ENCODE data around the gene GMPS.
"Not testable (repeated sequence)": the region's sequence is repeated elsewhere in the genome, so short reads cannot be mapped to it uniquely, and the experiment has no call there.

The GMPS gene

GRCh38 chr3:155859859-155860258 is 10.6 kb upstream of the GMPS start:
- no peak overlapping the region for H3K27ac ChIP-seq (ENCODE audit: poor library complexity, severe bottlenecking)
- no peak overlapping the region for H3K4me3 ChIP-seq (ENCODE audit: severe bottlenecking)

DNA sequence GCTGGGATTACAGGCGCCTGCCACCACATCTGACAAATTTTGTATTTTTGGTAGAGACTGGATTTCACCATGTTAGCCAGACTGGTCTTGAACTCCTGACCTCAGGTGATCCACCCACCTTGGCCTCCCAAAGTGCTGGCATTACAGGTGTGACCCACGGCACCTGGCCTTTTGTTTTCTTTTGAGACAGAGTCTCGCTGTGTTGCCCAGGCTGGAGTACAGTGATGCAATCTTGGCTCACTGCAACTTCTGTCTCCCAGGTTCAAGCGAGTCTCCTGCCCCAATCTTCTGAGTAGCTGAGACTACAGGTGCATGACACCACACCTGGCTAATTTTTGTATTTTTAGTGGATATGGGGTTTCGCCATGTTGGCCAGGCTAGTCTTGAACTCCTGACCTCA is 10.0 kb upstream of the GMPS start:
- H3K9me3 ChIP-seq (ENCODE audit: severe bottlenecking); DNase-seq (ENCODE audit: low spot score); ATAC-seq (ENCODE audit: low read depth); H3K27ac ChIP-seq (ENCODE audit: poor library complexity, severe bottlenecking); H3K4me3 ChIP-seq (ENCODE audit: severe bottlenecking); H3K36me3 ChIP-seq (ENCODE audit: low read depth); H3K27me3 ChIP-seq (ENCODE audit: insufficient read depth, poor library complexity, severe bottlenecking); H3K4me1 ChIP-seq (ENCODE audit: insufficient read depth, poor library complexity, severe bottlenecking): not testable (repeated sequence)

More at GRCh38 chr3:155859859-155860258, 10.6 kb upstream of the GMPS start:
- H3K27me3 ChIP-seq (ENCODE audit: insufficient read depth, poor library complexity, severe bottlenecking), result no peaks in the 10 kb centered on the region
- DNase-seq (ENCODE audit: low spot score), result no peak
- H3K36me3 ChIP-seq (ENCODE audit: low read depth), result no peaks in the 10 kb centered on the region
- TF ChIP-seq, protein P1, sequence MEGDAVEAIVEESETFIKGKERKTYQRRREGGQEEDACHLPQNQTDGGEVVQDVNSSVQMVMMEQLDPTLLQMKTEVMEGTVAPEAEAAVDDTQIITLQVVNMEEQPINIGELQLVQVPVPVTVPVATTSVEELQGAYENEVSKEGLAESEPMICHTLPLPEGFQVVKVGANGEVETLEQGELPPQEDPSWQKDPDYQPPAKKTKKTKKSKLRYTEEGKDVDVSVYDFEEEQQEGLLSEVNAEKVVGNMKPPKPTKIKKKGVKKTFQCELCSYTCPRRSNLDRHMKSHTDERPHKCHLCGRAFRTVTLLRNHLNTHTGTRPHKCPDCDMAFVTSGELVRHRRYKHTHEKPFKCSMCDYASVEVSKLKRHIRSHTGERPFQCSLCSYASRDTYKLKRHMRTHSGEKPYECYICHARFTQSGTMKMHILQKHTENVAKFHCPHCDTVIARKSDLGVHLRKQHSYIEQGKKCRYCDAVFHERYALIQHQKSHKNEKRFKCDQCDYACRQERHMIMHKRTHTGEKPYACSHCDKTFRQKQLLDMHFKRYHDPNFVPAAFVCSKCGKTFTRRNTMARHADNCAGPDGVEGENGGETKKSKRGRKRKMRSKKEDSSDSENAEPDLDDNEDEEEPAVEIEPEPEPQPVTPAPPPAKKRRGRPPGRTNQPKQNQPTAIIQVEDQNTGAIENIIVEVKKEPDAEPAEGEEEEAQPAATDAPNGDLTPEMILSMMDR (IDR thresholded peaks at IDR 0.05; ENCODE audit: poor library complexity, severe bottlenecking), result peak; percentile 47
- ATAC-seq (ENCODE audit: low read depth), result peak; percentile 67; the same call in 2 of the 3 replicates
- no peaks in the 10 kb centered on the region for H3K9me3 ChIP-seq (ENCODE audit: severe bottlenecking)
- H3K4me1 ChIP-seq (ENCODE audit: insufficient read depth, poor library complexity, severe bottlenecking), result peaks cover 5% of the 10 kb centered on the region

DNA sequence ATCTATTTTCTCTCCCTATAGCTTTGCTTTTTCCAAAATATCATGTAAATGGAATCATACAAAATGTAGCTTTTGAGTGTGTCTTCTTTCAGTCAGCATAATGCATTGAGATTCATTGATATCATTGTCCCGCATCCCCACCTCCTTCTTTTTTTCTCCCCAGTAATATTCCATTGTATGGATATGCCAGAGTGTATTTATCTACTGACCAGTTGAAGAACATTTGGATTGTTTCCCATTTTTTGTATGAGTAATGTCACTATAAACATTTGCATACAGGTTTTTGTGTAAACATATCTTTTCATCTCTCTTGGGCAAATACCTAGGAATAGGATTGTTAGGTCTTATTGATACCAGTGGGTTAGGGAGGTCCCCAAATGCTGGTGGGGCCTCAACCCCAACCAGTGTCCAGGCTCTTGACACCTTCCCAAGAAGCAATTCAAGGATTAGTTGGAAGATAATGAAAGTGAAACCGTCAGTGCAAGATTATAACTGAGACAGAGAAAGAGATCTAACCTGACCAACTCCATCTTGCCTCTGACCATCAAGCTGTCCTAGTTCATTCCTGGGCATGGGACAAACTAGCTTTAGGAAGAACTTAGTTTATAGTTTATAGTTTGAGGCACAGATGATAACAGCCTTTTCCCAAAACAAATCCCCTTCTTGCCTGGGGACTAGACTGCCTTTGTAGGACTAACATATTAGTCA is 8.8 kb upstream of the GMPS start:
- DNase-seq (ENCODE audit: low spot score) (no peak), ATAC-seq (ENCODE audit: low read depth) (no peak)
- no peaks in the 10 kb centered on the region for H3K27me3 ChIP-seq (ENCODE audit: insufficient read depth, poor library complexity, severe bottlenecking)
- no peak overlapping the region for H3K27ac ChIP-seq (ENCODE audit: poor library complexity, severe bottlenecking)
- H3K4me3 ChIP-seq (ENCODE audit: severe bottlenecking), result no peak overlapping the region
- H3K4me1 ChIP-seq (ENCODE audit: insufficient read depth, poor library complexity, severe bottlenecking), result peaks cover 5% of the 10 kb centered on the region
- no peaks in the 10 kb centered on the region for H3K36me3 ChIP-seq (ENCODE audit: low read depth)
- TF ChIP-seq, protein P1 (IDR thresholded peaks at IDR 0.05; ENCODE audit: poor library complexity, severe bottlenecking), result no peak
- H3K9me3 ChIP-seq (ENCODE audit: severe bottlenecking), result no peaks in the 10 kb centered on the region

DNA sequence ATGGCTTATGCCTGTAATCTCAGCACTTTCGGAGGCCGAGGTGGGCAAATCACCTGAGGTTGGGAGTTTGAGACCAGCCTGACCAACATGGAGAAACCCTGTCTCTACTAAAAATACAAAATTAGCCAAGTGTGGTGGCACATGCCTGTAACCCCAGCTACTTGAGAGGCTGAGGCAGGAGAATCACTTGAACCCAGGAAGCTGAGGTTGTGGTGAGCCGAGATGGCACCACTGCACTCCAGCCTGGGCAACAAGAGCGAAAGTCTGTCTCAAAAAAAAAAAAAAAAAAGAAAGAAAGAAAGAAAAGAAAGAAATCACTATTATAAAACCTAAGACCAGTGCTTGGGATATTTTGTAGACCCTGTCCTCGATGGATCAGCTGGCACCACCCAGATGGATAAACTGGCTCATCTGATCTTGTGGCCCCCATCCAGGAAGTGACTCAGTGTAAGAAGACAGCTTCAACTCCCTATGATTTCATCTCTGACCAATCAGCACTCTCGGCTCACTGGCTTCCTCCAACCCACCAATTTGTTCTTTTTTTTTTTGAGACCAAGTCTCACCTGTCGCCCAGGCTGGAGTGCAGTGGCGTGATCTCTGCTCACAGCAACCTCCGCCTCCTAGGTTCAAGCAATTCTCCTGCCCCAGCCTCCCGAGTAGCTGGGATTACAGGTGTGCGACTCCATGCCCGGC is 8.0 kb upstream of the GMPS start:
- not testable (repeated sequence) for H3K36me3 ChIP-seq (ENCODE audit: low read depth); H3K9me3 ChIP-seq (ENCODE audit: severe bottlenecking); H3K27me3 ChIP-seq (ENCODE audit: insufficient read depth, poor library complexity, severe bottlenecking); H3K27ac ChIP-seq (ENCODE audit: poor library complexity, severe bottlenecking); H3K4me1 ChIP-seq (ENCODE audit: insufficient read depth, poor library complexity, severe bottlenecking); DNase-seq (ENCODE audit: low spot score); H3K4me3 ChIP-seq (ENCODE audit: severe bottlenecking); ATAC-seq (ENCODE audit: low read depth)

DNA sequence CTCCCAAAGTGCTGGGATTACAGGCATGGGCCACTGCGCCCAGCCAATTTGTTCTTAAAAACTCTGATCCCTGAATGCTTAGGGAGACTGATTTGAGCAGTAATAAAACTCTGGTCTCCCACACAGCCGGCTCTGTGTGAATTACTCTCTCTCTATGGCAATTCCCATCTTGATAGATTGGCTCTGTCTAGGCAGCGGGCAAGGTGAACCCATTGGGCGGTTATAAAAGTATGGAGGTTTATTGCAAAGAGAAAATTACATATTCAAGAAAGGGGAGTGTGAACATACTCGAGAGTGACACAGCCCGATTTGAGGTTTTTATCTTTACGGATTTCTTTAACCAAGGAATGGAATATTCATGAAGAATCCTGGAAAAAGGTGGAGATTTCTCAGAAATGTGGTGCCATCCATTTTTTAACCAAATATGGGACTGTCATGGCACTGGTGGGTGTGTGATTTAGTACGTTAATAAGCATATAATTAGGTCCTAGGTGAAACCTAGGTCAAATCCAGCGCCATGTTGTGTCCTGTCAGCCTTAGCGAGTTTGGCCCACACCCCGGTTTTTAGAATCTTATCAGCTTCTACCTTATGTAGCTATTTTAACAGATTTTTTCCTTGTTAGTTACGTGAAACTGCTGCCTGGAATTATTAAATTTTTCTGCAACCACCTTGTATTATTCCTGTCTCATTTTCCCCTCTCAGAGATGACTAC is 7.2 kb upstream of the GMPS start:
- Histone ChIP-seq H3K36me3 (ENCODE audit: low read depth) (no peaks in the 10 kb centered on the region), H3K4me1 (ENCODE audit: insufficient read depth, poor library complexity, severe bottlenecking) (peaks cover 5% of the 10 kb centered on the region), H3K9me3 (ENCODE audit: severe bottlenecking) (no peaks in the 10 kb centered on the region), H3K27ac (ENCODE audit: poor library complexity, severe bottlenecking) (no peak overlapping the region), H3K4me3 (ENCODE audit: severe bottlenecking) (no peak overlapping the region), H3K27me3 (ENCODE audit: insufficient read depth, poor library complexity, severe bottlenecking) (no peaks in the 10 kb centered on the region)
- no peak for DNase-seq (ENCODE audit: low spot score)
- TF ChIP-seq, protein P1 (IDR thresholded peaks at IDR 0.05; ENCODE audit: poor library complexity, severe bottlenecking), result no peak
- ATAC-seq (ENCODE audit: low read depth), result no peak
